Measurements from ENCODE around the gene BRIX1. TPM values are rescaled to one million over a fixed set of nuclear protein-coding genes. Genes with fewer than 3 reads are reported as not detected.

The BRIX1 gene
- total RNA-seq (22.9 TPM), polyA plus RNA-seq (ENCODE audit: insufficient read depth, low read depth, low replicate concordance) (23.1 TPM)
- long read RNA-seq, donor 1, transcript BRIX1-201 (10 exons, 1,926 nt) = major isoform, 11 of 11 reads
- long read RNA-seq, donor 1, partial matches to known transcripts = 0 of 11 reads
- long read RNA-seq, donor 1, other reads (novel, unspliced or antisense) = 0 of 11 reads
- long read RNA-seq, donor 2, transcript BRIX1-201 (10 exons, 1,926 nt) = major isoform, 9 of 9 reads
- long read RNA-seq, donor 2, partial matches to known transcripts = 0 of 9 reads
- long read RNA-seq, donor 2, other reads (novel, unspliced or antisense) = 0 of 9 reads
- long read RNA-seq, donor 3, transcript BRIX1-201 (10 exons, 1,926 nt) = major isoform, 27 of 48 reads
- long read RNA-seq, donor 3, partial matches to known transcripts = 20 of 48 reads
- long read RNA-seq, donor 3, other reads (novel, unspliced or antisense) = 0 of 48 reads
- long read RNA-seq, donor 4, transcript BRIX1-201 (10 exons, 1,926 nt) = major isoform, 18 of 19 reads
- long read RNA-seq, donor 4, partial matches to known transcripts = 0 of 19 reads
- long read RNA-seq, donor 4, other reads (novel, unspliced or antisense) = 0 of 19 reads
- long read RNA-seq, donor 5 = 0 reads
- long read RNA-seq, donor 6, transcript BRIX1-201 (10 exons, 1,926 nt) = major isoform, 30 of 40 reads
- long read RNA-seq, donor 6, partial matches to known transcripts = 9 of 40 reads
- long read RNA-seq, donor 6, other reads (novel, unspliced or antisense) = 0 of 40 reads
- long read RNA-seq, donor 7, transcript BRIX1-201 (10 exons, 1,926 nt) = major isoform, 24 of 34 reads
- long read RNA-seq, donor 7, partial matches to known transcripts = 0 of 34 reads
- long read RNA-seq, donor 7, other reads (novel, unspliced or antisense) = 10 of 34 reads
- long read RNA-seq, donor 8, transcript BRIX1-201 (10 exons, 1,926 nt) = major isoform, 17 of 22 reads
- long read RNA-seq, donor 8, partial matches to known transcripts = 5 of 22 reads
- long read RNA-seq, donor 8, other reads (novel, unspliced or antisense) = 0 of 22 reads
- long read RNA-seq, donor 9, transcript BRIX1-201 (10 exons, 1,926 nt) = major isoform, 9 of 10 reads
- long read RNA-seq, donor 9, partial matches to known transcripts = 0 of 10 reads
- long read RNA-seq, donor 9, other reads (novel, unspliced or antisense) = 0 of 10 reads
- long read RNA-seq, donor 10, transcript BRIX1-201 (10 exons, 1,926 nt) = major isoform, 15 of 16 reads
- long read RNA-seq, donor 10, partial matches to known transcripts = 0 of 16 reads
- long read RNA-seq, donor 10, other reads (novel, unspliced or antisense) = 0 of 16 reads

- Histone ChIP-seq H3K9ac (ENCODE audit: low read length in 3 of 3) (peak within 1 kb of the TSS; percentile 90 to 96 (median 96)), H3K36me3 (ENCODE audit: control insufficient read depth in 2 of 3, insufficient read depth in 3 of 3, low read length in 3 of 3) (peaks cover 8 to 23% (median 9%) of the 10 kb centered on the region in 3 donors), H3K27ac (ENCODE audit: low read depth in 2 of 2, low read length in 2 of 2) (peak within 1 kb of the TSS; percentile 78 to 83), H3K4me1 (ENCODE audit: control insufficient read depth in 2 of 3, insufficient read depth in 2 of 3, low read depth in 1 of 3, low read length in 3 of 3) (peaks cover 0 to 18% (median 9%) of the 10 kb centered on the region in 3 donors), H3K4me3 (ENCODE audit: low read length in 3 of 3) (peak within 1 kb of the TSS; percentile 96 to 97 (median 96)), H3K9me3 (ENCODE audit: control insufficient read depth in 2 of 3, insufficient read depth in 1 of 3, low read length in 3 of 3) (no peaks in the 10 kb centered on the region), H3K27me3 (ENCODE audit: control insufficient read depth, insufficient read depth, low read length) (no peaks in the 10 kb centered on the region)
- intact Hi-C loops (cut with DNase I) = no loop called here
- FAIRE-seq = peak; percentile 44
- peak; percentile 96 to 99 (median 98) for DNase-seq
- TF ChIP-seq CTCF (IDR thresholded peaks at IDR 0.05; ENCODE audit: borderline replicate concordance, extremely low read depth, insufficient read depth) = peak; percentile 35
Observed at GRCh38 chr5:34915139-34915855, at the start of gene BRIX1, which contains the start of gene RAD1. Gene BRIX1, plus strand, starts transcription at chr5:34915711. Its CDS starts 28 bp downstream, at chr5:34915739. Gene RAD1, minus strand, starts transcription at chr5:34915504. Its CDS starts 612 bp downstream, at chr5:34914892.

GRCh38 chr5:34866989-34867471 lies 48.5 kb upstream of the BRIX1 start:
- Histone ChIP-seq H3K9me3 (ENCODE audit: control insufficient read depth in 2 of 3, insufficient read depth in 1 of 3, low read length in 3 of 3) (no peaks in the 10 kb centered on the region), H3K36me3 (ENCODE audit: control insufficient read depth in 2 of 3, insufficient read depth in 3 of 3, low read length in 3 of 3) (no peaks in the 10 kb centered on the region), H3K4me1 (ENCODE audit: control insufficient read depth in 2 of 3, insufficient read depth in 2 of 3, low read depth in 1 of 3, low read length in 3 of 3) (no peaks in the 10 kb centered on the region), H3K27me3 (ENCODE audit: control insufficient read depth, insufficient read depth, low read length) (no peaks in the 10 kb centered on the region), H3K27ac (ENCODE audit: low read depth in 2 of 2, low read length in 2 of 2) (no peak overlapping the region), H3K9ac (ENCODE audit: low read length in 3 of 3) (no peak overlapping the region), H3K4me3 (ENCODE audit: low read length in 3 of 3) (no peak overlapping the region)
- intact Hi-C loops (cut with DNase I) = no loop called here
- no peak for DNase-seq
- no peak for TF ChIP-seq CTCF (IDR thresholded peaks at IDR 0.05; ENCODE audit: borderline replicate concordance, extremely low read depth, insufficient read depth)
- FAIRE-seq = no peak

GRCh38 chr5:34867660-34868059 lies 47.9 kb upstream of the BRIX1 start:
- DNase-seq (no peak), FAIRE-seq (no peak)
- TF ChIP-seq CTCF (IDR thresholded peaks at IDR 0.05; ENCODE audit: borderline replicate concordance, extremely low read depth, insufficient read depth) = no peak
- H3K4me3 ChIP-seq (ENCODE audit: low read length in 3 of 3) = no peak overlapping the region
- no peaks in the 10 kb centered on the region for H3K36me3 ChIP-seq (ENCODE audit: control insufficient read depth in 2 of 3, insufficient read depth in 3 of 3, low read length in 3 of 3)
- no peaks in the 10 kb centered on the region for H3K9me3 ChIP-seq (ENCODE audit: control insufficient read depth in 2 of 3, insufficient read depth in 1 of 3, low read length in 3 of 3)
- intact Hi-C loops (cut with DNase I) = no loop called here
- no peaks in the 10 kb centered on the region for H3K4me1 ChIP-seq (ENCODE audit: control insufficient read depth in 2 of 3, insufficient read depth in 2 of 3, low read depth in 1 of 3, low read length in 3 of 3)
- no peak overlapping the region for H3K9ac ChIP-seq (ENCODE audit: low read length in 3 of 3)
- no peak overlapping the region for H3K27ac ChIP-seq (ENCODE audit: low read depth in 2 of 2, low read length in 2 of 2)
- H3K27me3 ChIP-seq (ENCODE audit: control insufficient read depth, insufficient read depth, low read length) = no peaks in the 10 kb centered on the region
